LNCAP (cell line): ENCODE results near the gene APOBEC4.

ENCODE experiments used
- CTCF ChIP-seq: fragments of 450-650 bp; IDR thresholded peaks from 2 replicates; pipeline ENCODE4 v1.5.1; 2017; ENCODE audit warnings: mild to moderate bottlenecking

Gene APOBEC4

GRCh38 chr1:183694755-183695154 is 41.6 kb upstream of the APOBEC4 start:
- no peak for TF ChIP-seq CTCF

GRCh38 chr1:183694066-183694465 is 41.0 kb upstream of the APOBEC4 start:
- no peak for TF ChIP-seq CTCF

GRCh38 chr1:183693521-183693920 is 40.4 kb upstream of the APOBEC4 start:
- TF ChIP-seq CTCF: no peak

GRCh38 chr1:183689762-183690204 is 36.7 kb upstream of the APOBEC4 start:
- no peak for TF ChIP-seq CTCF

- TF ChIP-seq CTCF: no peak
These were observed 35.4 kb upstream of the APOBEC4 start for GRCh38 chr1:183688341-183689060.

GRCh38 chr1:183687546-183688304 is 34.6 kb upstream of the APOBEC4 start:
- no peak for TF ChIP-seq CTCF

- TF ChIP-seq CTCF: no peak
These were observed 33.1 kb upstream of the APOBEC4 start for GRCh38 chr1:183686229-183686628.
